NCI-H446 treated with DMSO at 0.1 percent for 48 hours (cell line): ENCODE measurements around the gene HSF2.

Source experiments
- DNase-seq: peaks from one replicate; lab custom pipeline; 2025; lab: John Stamatoyannopoulos, UW

HSF2 gene

DNA sequence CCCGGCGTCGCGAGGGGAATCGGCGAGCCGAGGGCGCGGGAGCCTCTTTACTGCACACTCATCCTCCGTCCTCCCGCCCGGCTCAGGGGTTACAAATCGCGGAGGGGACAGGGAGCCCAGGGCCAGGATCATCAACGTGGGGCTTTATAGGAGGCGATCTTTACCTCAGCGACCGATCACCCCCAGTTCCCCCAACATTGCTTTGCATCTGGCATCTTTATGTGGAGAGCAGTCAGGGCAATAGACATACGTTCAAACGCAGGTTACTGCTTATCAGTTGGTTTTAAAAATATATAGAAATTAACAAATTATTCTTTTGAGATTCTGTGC lies 634 bp downstream of the HSF2 start:
- no peak for DNase-seq

GRCh38 chr6:122400462-122401089 lies 1.1 kb downstream of the HSF2 start:
- DNase-seq = no peak

GRCh38 chr6:122401104-122401503 lies 1.7 kb downstream of the HSF2 start:
- DNase-seq = no peak

DNA sequence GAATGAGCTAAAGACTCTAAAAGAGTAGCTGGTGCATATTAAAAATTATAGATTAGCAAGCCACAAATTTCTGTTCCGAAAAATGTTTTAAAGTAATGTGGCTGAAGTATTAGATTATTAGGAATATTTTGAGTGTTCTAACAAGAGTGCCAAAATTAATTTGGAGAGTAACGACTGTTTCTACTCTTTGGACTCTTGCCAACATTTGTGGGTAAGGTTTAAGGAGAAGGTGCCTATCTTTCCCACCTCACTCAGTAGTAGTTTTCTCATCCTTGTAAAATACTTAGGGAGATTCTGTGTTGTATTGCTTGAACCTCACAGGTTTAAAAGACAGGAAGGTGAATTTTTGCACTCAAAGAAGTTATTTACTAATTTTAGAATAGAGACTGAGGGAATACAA lies 5.0 kb downstream of the HSF2 start:
- no peak for DNase-seq

GRCh38 chr6:122405417-122405816 lies 6.0 kb downstream of the HSF2 start:
- no peak for DNase-seq

DNA sequence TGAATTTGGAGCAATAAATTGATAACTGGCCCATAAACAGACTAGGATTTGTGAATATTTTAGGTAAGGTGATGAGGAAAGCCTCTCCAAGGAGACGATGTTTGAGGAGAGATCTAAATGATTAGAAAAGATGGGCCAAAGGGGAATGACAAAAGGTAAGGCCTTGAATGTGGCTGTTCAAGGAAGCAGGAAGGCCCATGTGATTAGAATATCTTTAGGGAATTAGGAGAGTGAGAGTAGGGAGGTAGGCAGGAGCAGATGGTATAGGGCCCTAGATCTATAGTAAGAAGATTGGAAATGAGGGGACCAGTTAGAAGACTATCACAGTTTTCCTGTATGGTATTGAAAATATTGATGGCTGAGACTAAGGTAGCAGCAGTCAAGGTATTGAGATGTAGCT lies 6.7 kb downstream of the HSF2 start:
- DNase-seq = no peak

DNA sequence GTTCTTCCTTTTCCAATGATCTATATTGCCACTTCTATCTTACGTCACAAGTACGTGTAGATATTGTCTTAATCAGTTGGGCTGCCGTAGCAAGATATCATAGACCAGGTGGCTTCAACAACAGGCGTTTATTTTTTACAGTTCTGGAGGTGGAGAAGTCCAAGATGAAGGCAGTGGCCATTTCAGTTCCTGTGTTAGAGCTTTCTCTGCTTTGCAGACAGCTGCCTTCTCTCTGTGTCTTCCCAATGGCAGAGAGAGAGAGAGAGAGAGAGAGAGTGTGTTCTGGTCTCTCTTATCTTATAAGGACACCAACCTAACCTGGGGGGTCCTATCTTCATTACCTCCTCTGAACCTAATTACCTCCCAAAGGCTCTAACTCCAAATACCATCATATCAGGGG lies 8.3 kb downstream of the HSF2 start:
- DNase-seq = no peak

- DNase-seq = no peak
Observed at GRCh38 chr6:122408240-122408639, 8.8 kb downstream of the HSF2 start.

GRCh38 chr6:122408702-122409458 lies 9.4 kb downstream of the HSF2 start:
- DNase-seq = no peak

GRCh38 chr6:122412001-122412400 lies 12.5 kb downstream of the HSF2 start:
- DNase-seq = no peak

DNA sequence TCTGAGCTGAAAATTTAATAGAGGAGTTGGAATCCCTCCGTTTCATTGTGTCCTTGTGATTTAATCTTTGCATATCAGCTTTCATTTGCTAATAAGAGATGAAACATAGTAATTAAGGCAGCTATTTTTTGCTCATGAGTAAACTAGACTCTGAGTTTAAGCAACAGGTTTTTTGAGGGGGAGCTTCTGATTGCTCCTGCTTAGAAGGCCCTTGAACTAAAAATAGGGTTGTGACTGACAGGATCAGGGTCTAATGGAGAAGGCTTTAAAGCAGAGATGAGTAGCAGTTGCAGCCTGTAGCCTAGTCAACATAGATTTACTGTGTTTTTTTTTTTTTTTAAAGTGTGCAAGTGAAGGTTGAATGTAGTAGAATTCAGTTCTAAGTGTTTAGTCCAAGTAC lies 17.4 kb downstream of the HSF2 start:
- no peak for DNase-seq

DNA sequence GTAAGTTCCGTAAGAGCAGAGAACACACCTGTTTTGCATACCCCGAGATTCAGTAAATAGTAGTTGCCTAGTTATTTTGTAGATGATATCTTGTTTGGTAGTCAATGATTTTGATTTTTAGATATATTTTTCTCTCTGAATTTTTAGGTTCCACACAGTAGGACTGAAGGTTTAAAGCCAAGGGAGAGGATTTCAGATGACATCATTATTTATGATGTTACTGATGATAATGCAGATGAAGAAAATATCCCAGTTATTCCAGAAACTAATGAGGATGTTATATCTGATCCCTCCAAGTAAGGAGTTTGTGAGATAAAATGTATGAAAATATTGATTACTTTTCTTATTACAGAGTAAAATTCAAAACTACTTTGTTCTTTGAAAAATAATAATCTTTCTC lies 22.6 kb downstream of the HSF2 start:
- no peak for DNase-seq

GRCh38 chr6:122422614-122423267 lies 23.3 kb downstream of the HSF2 start:
- no peak for DNase-seq

- no peak for DNase-seq
Observed at GRCh38 chr6:122423734-122424133, 24.3 kb downstream of the HSF2 start.

- DNase-seq = no peak
Observed at GRCh38 chr6:122426597-122426996, 27.1 kb downstream of the HSF2 start.

- DNase-seq = no peak
Observed at GRCh38 chr6:122428781-122429180, 29.3 kb downstream of the HSF2 start.

DNA sequence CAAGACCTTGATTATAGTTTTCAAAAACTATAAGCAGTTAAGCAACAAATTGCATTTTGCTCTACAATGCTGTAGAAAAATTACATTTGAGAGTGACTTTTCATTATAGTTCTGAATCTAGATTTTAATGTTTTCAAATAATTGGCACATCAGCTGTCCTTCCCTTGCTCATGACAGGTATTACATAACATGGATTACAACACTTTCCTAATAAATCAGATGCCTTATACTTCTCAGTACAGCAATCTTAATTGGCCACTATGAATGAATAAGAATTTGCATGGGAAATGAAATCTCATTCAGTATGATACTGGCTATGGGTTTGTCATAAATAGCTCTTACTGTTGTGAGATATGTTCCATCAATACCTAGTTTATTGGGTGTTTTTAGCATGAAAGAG lies 29.9 kb downstream of the HSF2 start:
- DNase-seq = no peak

DNA sequence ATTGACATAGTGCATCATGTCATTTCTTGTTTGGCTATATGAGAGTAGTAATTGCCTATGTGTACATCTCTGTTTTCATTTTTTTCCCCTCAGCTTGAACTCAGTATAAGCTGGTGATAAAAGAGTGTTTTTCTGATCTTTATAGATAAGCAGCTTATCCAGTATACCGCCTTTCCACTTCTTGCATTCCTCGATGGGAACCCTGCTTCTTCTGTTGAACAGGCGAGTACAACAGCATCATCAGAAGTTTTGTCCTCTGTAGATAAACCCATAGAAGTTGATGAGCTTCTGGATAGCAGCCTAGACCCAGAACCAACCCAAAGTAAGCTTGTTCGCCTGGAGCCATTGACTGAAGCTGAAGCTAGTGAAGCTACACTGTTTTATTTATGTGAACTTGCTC lies 32.3 kb downstream of the HSF2 start:
- no peak for DNase-seq

GRCh38 chr6:122432816-122433215 lies 33.4 kb downstream of the HSF2 start:
- DNase-seq = no peak

DNA sequence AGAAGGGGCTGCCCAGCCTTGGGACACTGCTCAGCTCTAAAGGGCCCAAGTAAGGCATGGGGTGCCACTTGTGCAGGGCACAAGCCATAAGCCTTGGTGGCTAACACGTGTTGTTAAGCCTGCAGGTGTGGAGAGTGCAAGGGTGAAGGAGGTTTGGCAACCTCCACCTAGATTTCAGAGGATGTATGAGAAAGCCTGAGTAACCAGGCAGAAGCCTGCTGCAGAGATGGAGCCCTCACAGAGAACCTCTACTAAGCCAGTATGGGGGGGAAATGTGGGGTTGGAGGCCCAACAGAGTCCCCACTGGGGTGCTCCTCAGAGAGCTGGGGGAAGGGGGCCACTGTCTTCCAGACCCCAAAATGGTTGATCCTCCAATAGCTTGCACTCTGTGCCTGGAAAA lies 39.5 kb downstream of the HSF2 start:
- no peak for DNase-seq

DNA sequence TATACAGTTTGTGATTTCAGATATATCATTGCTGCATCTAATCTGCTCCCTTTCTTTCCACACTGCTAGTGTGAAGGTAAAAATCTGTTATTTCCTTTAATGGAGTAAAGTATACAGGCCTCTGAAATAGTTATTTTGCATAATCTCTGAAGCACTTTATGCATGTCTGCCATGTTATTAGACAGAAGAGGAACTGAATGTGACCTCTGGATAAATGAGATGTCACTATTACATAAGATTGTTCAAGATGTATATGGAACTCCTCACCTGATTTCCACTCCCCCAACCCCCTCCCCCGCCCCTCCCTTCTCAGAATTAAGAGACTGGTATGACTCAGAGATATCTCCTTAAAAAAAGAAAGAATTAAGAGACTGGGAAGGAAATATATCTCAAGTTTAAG lies 45.8 kb downstream of the HSF2 start:
- DNase-seq = no peak

DNA sequence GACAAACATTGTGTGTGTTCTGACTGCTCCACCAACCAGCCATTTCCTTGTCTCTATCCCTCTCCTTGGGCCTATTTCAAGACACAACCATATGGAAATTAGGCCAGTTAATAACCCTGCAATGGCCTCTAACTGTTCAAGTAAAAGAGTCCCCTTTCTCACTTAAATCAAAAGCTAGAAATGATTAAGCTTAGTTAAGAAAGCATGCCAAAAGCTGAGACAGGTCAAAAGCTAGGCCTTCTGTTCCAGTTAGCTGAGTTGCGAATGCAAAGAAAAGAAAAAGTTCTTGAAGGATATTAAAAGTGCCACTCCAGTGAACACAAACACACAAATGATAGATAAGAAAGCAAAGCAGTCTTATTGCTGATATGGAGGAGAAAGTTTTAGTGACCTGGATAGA lies 49.6 kb downstream of the HSF2 start:
- DNase-seq = no peak

DNA sequence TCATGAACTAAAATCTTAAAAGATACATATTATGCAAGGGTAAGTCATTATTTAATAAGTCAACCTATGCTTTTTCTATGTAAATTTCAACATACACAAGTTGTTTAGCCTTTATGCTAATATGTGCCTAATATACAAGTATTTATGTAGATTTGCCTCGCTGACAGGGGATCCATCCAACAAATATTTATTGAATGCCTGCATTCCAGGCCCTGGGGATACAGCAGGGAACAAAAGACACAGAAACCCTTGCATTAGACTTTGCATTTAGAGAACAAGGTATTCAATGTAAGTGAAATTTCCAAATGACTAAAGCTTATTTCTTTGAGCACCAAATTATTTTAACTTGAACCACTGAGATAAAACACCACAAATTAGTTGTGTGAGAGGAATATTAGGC lies 53.1 kb downstream of the HSF2 start:
- DNase-seq = no peak

DNA sequence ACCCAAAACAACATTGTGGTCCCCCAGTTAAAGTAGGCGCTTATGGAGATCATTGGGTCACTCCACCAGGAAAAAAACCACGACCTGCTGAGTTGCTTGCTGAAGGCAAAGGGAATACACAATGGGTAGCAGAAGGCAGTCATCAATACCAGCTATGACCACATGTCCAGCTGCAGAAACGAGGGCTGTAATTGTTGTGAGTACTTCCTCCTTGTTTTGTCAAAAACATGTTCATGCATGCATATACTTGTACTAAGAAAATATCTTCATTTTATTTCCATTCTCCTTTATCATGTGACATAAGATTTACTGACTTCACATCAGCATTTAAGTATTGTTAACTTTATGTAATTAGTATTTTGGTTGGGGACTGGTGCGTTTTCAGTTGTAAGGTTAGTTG lies 55.2 kb downstream of the HSF2 start:
- DNase-seq = no peak
